Stimulated activated CD4-positive, alpha-beta T cell treated with anti-CD3 and anti-CD28 coated beads, Interleukin-15, amount 100 ng/mL, for 48 hours (primary cell): Measurements from ENCODE around the gene DCDC2.
A peak's percentile ranks its signal among the peaks of the same experiment; 100 is the strongest.
"Not testable (repeated sequence)": the region's sequence is repeated elsewhere in the genome, so short reads cannot be mapped to it uniquely, and the experiment has no call there.

Experiments
- DNase-seq, 2 donors: peaks; one replicate each; pipeline ENCODE4 v3.0.0-alpha.2; 2020; ENCODE audit warnings: low read depth in 2 of 2

Gene DCDC2

GRCh38 chr6:24357336-24358218, at the start of gene DCDC2:
TSS of gene DCDC2 (minus strand) at chr6:24358059. CDS start at chr6:24357750, 309 bp downstream.
- peak in 1 of 2 donors; percentile 2 for DNase-seq

GRCh38 chr6:24405262-24405661, 47.4 kb upstream of the DCDC2 start:
- no peak for DNase-seq

- DNase-seq, result no peak
Measured at GRCh38 chr6:24403501-24403824, 45.6 kb upstream of the DCDC2 start.

GRCh38 chr6:24402697-24403500, 45.0 kb upstream of the DCDC2 start, which contains the start of gene MRS2:
TSS of gene MRS2 (plus strand) at chr6:24402936. CDS start at chr6:24403047, 111 bp downstream.
- peak; percentile 41 to 62 for DNase-seq

- no peak for DNase-seq
Measured at GRCh38 chr6:24401458-24401857, 43.6 kb upstream of the DCDC2 start.

- DNase-seq, result not testable (repeated sequence)
Measured at GRCh38 chr6:24400045-24401039, 42.5 kb upstream of the DCDC2 start.

GRCh38 chr6:24397631-24398030, 39.8 kb upstream of the DCDC2 start:
- DNase-seq, result no peak

GRCh38 chr6:24396824-24397223, 39.0 kb upstream of the DCDC2 start:
- DNase-seq, result no peak

- no peak for DNase-seq
Measured at GRCh38 chr6:24394780-24395437, 37.0 kb upstream of the DCDC2 start.

GRCh38 chr6:24394061-24394779, 36.4 kb upstream of the DCDC2 start:
- DNase-seq, result no peak

- DNase-seq, result no peak
Measured at GRCh38 chr6:24391756-24392405, 34.0 kb upstream of the DCDC2 start.

- no peak for DNase-seq
Measured at GRCh38 chr6:24391208-24391607, 33.3 kb upstream of the DCDC2 start.

- DNase-seq, result no peak
Measured at GRCh38 chr6:24387818-24388217, 30.0 kb upstream of the DCDC2 start.

- no peak for DNase-seq
Measured at GRCh38 chr6:24385536-24386269, 27.8 kb upstream of the DCDC2 start.

GRCh38 chr6:24384369-24385130, 26.7 kb upstream of the DCDC2 start:
- DNase-seq, result not testable (repeated sequence)

GRCh38 chr6:24382891-24383494, 25.1 kb upstream of the DCDC2 start:
- DNase-seq, result not testable (repeated sequence)

GRCh38 chr6:24382220-24382540, 24.3 kb upstream of the DCDC2 start:
- DNase-seq, result no peak
